Pulmonary artery endothelial cell (primary cell): ENCODE results near the gene RBFOX2. TPM values are rescaled to one million over a fixed set of nuclear protein-coding genes. Genes with fewer than 3 reads are reported as not detected.
"Not testable (repeated sequence)": the region's sequence is repeated elsewhere in the genome, so short reads cannot be mapped to it uniquely, and the experiment has no call there.

ENCODE experiments used
- DNase-seq: peaks from one replicate; pipeline ENCODE4 v3.0.0-alpha.2; 2011; ENCODE audit warnings: low read depth, low spot score
- total RNA-seq: library from RNA; depleted of rRNA; stranded (reverse); fragments of >200 nt; gene quantifications from 2 replicates; pipeline ENCODE4 v1.2.3, GENCODE V29; 2014

Gene RBFOX2
- total RNA-seq, 1 donor from 2014 or later: 151 TPM

- no peak for DNase-seq
Observed at GRCh38 chr22:36008565-36008964, 20.1 kb downstream of the RBFOX2 start.

- no peak for DNase-seq
Observed at GRCh38 chr22:36008131-36008530, 20.5 kb downstream of the RBFOX2 start.

GRCh38 chr22:36003972-36004674 is 24.5 kb downstream of the RBFOX2 start:
- DNase-seq: no peak

GRCh38 chr22:36002718-36003260 is 25.8 kb downstream of the RBFOX2 start:
- no peak for DNase-seq

- DNase-seq: no peak
Observed at GRCh38 chr22:36002084-36002483, 26.5 kb downstream of the RBFOX2 start.

- no peak for DNase-seq
Observed at GRCh38 chr22:35998748-35999147, 29.9 kb downstream of the RBFOX2 start.

- no peak for DNase-seq
Observed at GRCh38 chr22:35997438-35997837, 31.2 kb downstream of the RBFOX2 start.

- DNase-seq: no peak
Observed at GRCh38 chr22:35996596-35996995, 32.0 kb downstream of the RBFOX2 start.

GRCh38 chr22:35995772-35996171 is 32.9 kb downstream of the RBFOX2 start:
- peak; percentile 50 for DNase-seq

GRCh38 chr22:35995348-35995747 is 33.3 kb downstream of the RBFOX2 start:
- no peak for DNase-seq

GRCh38 chr22:35993727-35994126 is 34.9 kb downstream of the RBFOX2 start:
- not testable (repeated sequence) for DNase-seq

- DNase-seq: no peak
Observed at GRCh38 chr22:35993048-35993714, 35.4 kb downstream of the RBFOX2 start.

- DNase-seq: no peak
Observed at GRCh38 chr22:35991168-35991567, 37.5 kb downstream of the RBFOX2 start.

- DNase-seq: no peak
Observed at GRCh38 chr22:35988030-35988429, 40.6 kb downstream of the RBFOX2 start.

GRCh38 chr22:35987487-35987886 is 41.1 kb downstream of the RBFOX2 start:
- no peak for DNase-seq

GRCh38 chr22:35986088-35986487 is 42.5 kb downstream of the RBFOX2 start:
- DNase-seq: no peak

- no peak for DNase-seq
Observed at GRCh38 chr22:35985371-35985770, 43.3 kb downstream of the RBFOX2 start.

- no peak for DNase-seq
Observed at GRCh38 chr22:35984183-35985175, 44.1 kb downstream of the RBFOX2 start.

GRCh38 chr22:35981900-35982299 is 46.7 kb downstream of the RBFOX2 start:
- DNase-seq: no peak

GRCh38 chr22:35978889-35979288 is 49.7 kb downstream of the RBFOX2 start:
- DNase-seq: no peak

- DNase-seq: no peak
Observed at GRCh38 chr22:35978201-35978600, 50.4 kb downstream of the RBFOX2 start.

- DNase-seq: no peak
Observed at GRCh38 chr22:35977136-35977535, 51.5 kb downstream of the RBFOX2 start.
